ENCODE results near the gene CLDN11.

DNA sequence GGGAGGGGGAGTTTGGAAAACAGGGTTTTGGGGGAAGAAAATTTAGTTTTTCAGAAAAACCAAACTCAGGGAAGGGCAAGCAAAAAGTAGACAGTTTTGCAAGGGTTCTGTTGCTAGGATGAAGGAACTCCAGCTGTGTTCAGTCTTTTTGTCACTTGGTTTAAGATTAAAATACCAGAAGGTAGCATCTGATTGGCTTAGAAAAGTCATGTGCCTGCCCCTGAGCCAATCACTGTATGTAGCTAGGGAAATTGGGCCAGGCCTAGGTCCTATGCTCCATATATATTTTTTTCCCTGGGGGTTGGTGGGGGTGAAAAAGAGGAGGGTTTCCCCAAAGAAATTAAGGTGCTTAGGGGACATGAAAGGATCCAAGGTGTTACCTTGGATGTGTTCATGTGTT lies 24.3 kb downstream of the CLDN11 start:
- TF ChIP-seq CTCF (IDR thresholded peaks at IDR 0.05), result no peak
- no peak for TF ChIP-seq POLR2AphosphoS5 (IDR thresholded peaks at IDR 0.05)
- TF ChIP-seq EP300 (IDR thresholded peaks at IDR 0.05), result no peak

All from esophagus muscularis mucosa (tissue), 4 donors.